ENCODE measurements around the gene PLCH2.
A peak's percentile ranks its signal among the peaks of the same experiment; 100 is the strongest.
"Not testable (repeated sequence)": the region's sequence is repeated elsewhere in the genome, so short reads cannot be mapped to it uniquely, and the experiment has no call there.

The PLCH2 gene

GRCh38 chr1:2457444-2457843 lies 18.6 kb upstream of the PLCH2 start:
- TF ChIP-seq JUND (IDR thresholded peaks at IDR 0.05; ENCODE audit: low read depth): no peak
- DNase-seq (ENCODE audit: low read depth in 1 of 2, low spot score in 1 of 2): no peak
- in situ Hi-C loops (cut with HindIII; ENCODE audit: low pct_unique_long_range_greater_than_20kb, low sequenced_read_pairs): no loop called here

- DNase-seq (ENCODE audit: low read depth in 1 of 2, low spot score in 1 of 2): no peak
- TF ChIP-seq JUND (IDR thresholded peaks at IDR 0.05; ENCODE audit: low read depth): no peak
- in situ Hi-C loops (cut with HindIII; ENCODE audit: low pct_unique_long_range_greater_than_20kb, low sequenced_read_pairs): no loop called here
Measured at GRCh38 chr1:2458687-2459086, 17.4 kb upstream of the PLCH2 start.

DNA sequence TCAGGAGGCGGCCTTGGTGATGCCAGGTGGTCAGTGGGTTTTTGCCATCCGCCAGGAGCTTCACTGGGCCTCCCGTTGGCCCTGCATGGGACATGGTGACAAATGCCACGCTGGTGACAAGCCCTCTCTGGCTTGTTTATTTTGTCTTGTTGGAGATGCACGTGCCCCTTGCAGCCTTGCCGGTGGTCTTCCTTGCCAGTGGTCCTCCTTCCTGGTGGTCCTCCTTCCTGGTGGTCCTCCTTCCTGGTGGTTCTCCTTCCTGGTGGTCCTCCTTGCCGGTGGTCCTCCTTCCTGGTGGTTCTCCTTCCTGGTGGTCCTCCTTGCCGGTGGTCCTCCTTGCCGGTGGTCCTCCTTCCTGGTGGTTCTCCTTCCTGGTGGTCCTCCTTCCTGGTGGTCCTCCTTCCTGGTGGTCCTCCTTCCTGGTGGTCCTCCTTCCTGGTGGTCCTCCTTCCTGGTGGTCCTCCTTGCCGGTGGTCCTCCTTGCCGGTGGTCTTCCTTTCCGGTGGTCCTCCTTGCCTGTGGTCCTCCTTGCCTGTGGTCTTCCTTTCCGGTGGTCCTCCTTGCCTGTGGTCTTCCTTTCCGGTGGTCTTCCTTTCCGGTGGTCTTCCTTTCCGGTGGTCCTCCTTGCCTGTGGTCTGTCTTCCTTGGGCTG lies 16.9 kb upstream of the PLCH2 start:
- in situ Hi-C loops (cut with HindIII; ENCODE audit: low pct_unique_long_range_greater_than_20kb, low sequenced_read_pairs); DNase-seq (ENCODE audit: low read depth in 1 of 2, low spot score in 1 of 2): not testable (repeated sequence)

DNA sequence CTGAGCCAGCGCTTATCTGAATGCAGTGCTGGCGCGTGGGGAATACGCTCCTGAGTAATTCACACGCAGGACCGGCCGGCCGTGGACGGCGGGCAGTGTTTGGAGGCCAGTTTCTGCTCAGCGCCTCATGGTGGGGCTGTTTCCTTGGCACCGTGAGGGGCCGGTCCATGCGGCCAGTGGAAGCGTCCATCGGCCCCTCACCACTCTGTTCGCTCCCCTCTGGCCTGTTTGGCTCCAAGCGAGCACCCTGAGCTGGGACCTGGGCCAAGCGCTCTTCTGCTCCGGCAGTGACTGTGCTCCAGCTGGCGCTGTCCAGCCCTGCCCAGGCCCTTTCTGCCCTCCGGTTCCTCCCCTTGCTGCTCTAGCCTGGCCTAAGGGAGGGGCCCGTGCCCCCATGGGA lies 16.3 kb upstream of the PLCH2 start:
- in situ Hi-C loops (cut with HindIII; ENCODE audit: low pct_unique_long_range_greater_than_20kb, low sequenced_read_pairs): no loop called here
- DNase-seq (ENCODE audit: low read depth in 1 of 2, low spot score in 1 of 2): no peak
- no peak for TF ChIP-seq JUND (IDR thresholded peaks at IDR 0.05; ENCODE audit: low read depth)

DNA sequence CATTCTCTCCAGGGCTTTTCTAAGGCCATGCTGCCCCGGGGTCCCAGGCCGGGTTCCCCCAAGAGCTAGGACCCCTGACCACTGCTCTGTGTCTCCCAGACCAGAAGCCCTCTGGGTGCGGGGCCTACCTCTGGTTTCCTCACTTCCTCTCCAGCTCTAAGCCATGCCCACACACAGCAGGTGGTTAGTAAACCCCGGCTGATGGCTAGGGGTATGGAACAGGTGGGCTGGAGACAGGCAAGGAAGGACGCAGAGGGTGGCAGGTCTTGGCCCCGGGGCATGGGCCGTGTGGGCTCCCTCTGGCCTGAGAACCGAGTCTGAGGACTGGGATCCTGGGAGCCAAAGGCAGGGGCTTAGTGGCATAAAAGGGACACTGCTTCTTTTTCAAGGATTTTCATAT lies 15.9 kb upstream of the PLCH2 start:
- TF ChIP-seq JUND (IDR thresholded peaks at IDR 0.05; ENCODE audit: low read depth): no peak
- DNase-seq (ENCODE audit: low read depth in 1 of 2, low spot score in 1 of 2): no peak
- in situ Hi-C loops (cut with HindIII; ENCODE audit: low pct_unique_long_range_greater_than_20kb, low sequenced_read_pairs): no loop called here

- no peak for TF ChIP-seq JUND (IDR thresholded peaks at IDR 0.05; ENCODE audit: low read depth)
- no peak for DNase-seq (ENCODE audit: low read depth in 1 of 2, low spot score in 1 of 2)
- in situ Hi-C loops (cut with HindIII; ENCODE audit: low pct_unique_long_range_greater_than_20kb, low sequenced_read_pairs): no loop called here
Measured at GRCh38 chr1:2460996-2461751, 14.9 kb upstream of the PLCH2 start.

- no peak for DNase-seq (ENCODE audit: low read depth in 1 of 2, low spot score in 1 of 2)
- in situ Hi-C loops (cut with HindIII; ENCODE audit: low pct_unique_long_range_greater_than_20kb, low sequenced_read_pairs): no loop called here
- TF ChIP-seq JUND (IDR thresholded peaks at IDR 0.05; ENCODE audit: low read depth): no peak
Measured at GRCh38 chr1:2462819-2463218, 13.3 kb upstream of the PLCH2 start.

DNA sequence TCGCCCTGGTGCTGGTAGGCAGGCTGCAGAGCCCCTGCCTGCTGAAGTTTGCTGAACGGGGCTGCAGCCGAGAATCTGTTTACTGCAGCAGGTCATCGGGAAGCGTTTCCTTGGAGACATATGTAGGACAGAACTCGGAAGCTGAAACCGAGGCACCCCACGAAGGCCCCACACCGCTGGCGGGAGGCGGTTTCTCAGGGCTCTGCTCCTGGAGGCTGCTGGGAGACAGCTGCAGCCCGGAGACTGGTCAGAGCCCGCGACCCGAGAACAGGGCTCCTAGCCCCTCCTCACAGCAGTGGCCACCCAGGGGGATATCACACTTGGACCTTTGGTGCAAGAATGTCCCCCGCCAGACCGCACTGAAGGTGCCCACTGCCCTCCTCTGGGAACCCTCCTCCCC lies 12.7 kb upstream of the PLCH2 start:
- in situ Hi-C loops (cut with HindIII; ENCODE audit: low pct_unique_long_range_greater_than_20kb, low sequenced_read_pairs): no loop called here
- TF ChIP-seq JUND (IDR thresholded peaks at IDR 0.05; ENCODE audit: low read depth): no peak
- DNase-seq (ENCODE audit: low read depth in 1 of 2, low spot score in 1 of 2): no peak

GRCh38 chr1:2465371-2466269 lies 10.5 kb upstream of the PLCH2 start:
- no peak for DNase-seq (ENCODE audit: low read depth in 1 of 2, low spot score in 1 of 2)
- TF ChIP-seq JUND (IDR thresholded peaks at IDR 0.05; ENCODE audit: low read depth): no peak
- in situ Hi-C loops (cut with HindIII; ENCODE audit: low pct_unique_long_range_greater_than_20kb, low sequenced_read_pairs): no loop called here

DNA sequence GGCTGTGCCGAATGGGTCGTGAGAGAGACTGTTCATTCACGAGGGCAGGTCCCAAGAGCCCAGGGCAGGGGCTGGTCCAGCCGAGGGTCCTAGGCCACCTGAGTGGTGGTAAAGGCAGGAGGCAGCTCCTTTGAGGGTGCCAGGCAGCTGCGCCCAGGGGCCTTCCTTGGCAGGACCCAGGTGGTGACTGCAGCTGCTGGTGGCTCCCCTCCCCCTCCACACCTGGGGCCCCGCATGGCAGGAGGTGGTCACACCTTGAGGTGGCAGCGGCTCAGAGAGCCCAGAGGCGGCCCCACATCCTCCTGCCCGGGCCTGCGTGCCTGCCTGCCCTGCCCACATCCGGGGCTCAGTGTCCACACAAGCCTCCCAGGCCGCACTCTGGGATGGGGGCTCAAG lies 9.8 kb upstream of the PLCH2 start:
- TF ChIP-seq JUND (IDR thresholded peaks at IDR 0.05; ENCODE audit: low read depth): no peak
- DNase-seq (ENCODE audit: low read depth in 1 of 2, low spot score in 1 of 2): no peak
- in situ Hi-C loops (cut with HindIII; ENCODE audit: low pct_unique_long_range_greater_than_20kb, low sequenced_read_pairs): no loop called here

GRCh38 chr1:2466958-2467554 lies 9.0 kb upstream of the PLCH2 start:
- in situ Hi-C loops (cut with HindIII; ENCODE audit: low pct_unique_long_range_greater_than_20kb, low sequenced_read_pairs): no loop called here
- peak in 1 of 2 experiments; percentile 35 for DNase-seq (ENCODE audit: low read depth in 1 of 2, low spot score in 1 of 2)
- TF ChIP-seq JUND (IDR thresholded peaks at IDR 0.05; ENCODE audit: low read depth): no peak

GRCh38 chr1:2468041-2468472 lies 8.0 kb upstream of the PLCH2 start:
- peak; percentile 49 to 69 for DNase-seq (ENCODE audit: low read depth in 1 of 2, low spot score in 1 of 2)
- in situ Hi-C loops (cut with HindIII; ENCODE audit: low pct_unique_long_range_greater_than_20kb, low sequenced_read_pairs): no loop called here
- no peak for TF ChIP-seq JUND (IDR thresholded peaks at IDR 0.05; ENCODE audit: low read depth)

All from T47D (cell line).